HT-29 (cell line): ENCODE data around the gene MYO3B. TPM values are rescaled to one million over a fixed set of nuclear protein-coding genes. Genes with fewer than 3 reads are reported as not detected.
A peak's percentile ranks its signal among the peaks of the same experiment; 100 is the strongest.

Experiments
- DNase-seq: peaks from one replicate; pipeline ENCODE4 v3.0.0-alpha.2; 2015; ENCODE audit warnings: low spot score
- total RNA-seq: library from RNA; depleted of rRNA; stranded (reverse); fragments of >200 nt; shearing (Covaris generic); gene quantifications from 2 replicates; pipeline ENCODE4 v1.2.3, GENCODE V29; 2014; rRNA removed

The MYO3B gene, protein sequence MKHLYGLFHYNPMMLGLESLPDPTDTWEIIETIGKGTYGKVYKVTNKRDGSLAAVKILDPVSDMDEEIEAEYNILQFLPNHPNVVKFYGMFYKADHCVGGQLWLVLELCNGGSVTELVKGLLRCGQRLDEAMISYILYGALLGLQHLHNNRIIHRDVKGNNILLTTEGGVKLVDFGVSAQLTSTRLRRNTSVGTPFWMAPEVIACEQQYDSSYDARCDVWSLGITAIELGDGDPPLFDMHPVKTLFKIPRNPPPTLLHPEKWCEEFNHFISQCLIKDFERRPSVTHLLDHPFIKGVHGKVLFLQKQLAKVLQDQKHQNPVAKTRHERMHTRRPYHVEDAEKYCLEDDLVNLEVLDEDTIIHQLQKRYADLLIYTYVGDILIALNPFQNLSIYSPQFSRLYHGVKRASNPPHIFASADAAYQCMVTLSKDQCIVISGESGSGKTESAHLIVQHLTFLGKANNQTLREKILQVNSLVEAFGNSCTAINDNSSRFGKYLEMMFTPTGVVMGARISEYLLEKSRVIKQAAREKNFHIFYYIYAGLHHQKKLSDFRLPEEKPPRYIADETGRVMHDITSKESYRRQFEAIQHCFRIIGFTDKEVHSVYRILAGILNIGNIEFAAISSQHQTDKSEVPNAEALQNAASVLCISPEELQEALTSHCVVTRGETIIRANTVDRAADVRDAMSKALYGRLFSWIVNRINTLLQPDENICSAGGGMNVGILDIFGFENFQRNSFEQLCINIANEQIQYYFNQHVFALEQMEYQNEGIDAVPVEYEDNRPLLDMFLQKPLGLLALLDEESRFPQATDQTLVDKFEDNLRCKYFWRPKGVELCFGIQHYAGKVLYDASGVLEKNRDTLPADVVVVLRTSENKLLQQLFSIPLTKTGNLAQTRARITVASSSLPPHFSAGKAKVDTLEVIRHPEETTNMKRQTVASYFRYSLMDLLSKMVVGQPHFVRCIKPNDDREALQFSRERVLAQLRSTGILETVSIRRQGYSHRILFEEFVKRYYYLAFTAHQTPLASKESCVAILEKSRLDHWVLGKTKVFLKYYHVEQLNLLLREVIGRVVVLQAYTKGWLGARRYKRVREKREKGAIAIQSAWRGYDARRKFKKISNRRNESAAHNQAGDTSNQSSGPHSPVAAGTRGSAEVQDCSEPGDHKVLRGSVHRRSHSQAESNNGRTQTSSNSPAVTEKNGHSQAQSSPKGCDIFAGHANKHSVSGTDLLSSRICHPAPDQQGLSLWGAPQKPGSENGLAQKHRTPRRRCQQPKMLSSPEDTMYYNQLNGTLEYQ (N-terminal part only)
- not detected in 2 replicates for total RNA-seq

DNA sequence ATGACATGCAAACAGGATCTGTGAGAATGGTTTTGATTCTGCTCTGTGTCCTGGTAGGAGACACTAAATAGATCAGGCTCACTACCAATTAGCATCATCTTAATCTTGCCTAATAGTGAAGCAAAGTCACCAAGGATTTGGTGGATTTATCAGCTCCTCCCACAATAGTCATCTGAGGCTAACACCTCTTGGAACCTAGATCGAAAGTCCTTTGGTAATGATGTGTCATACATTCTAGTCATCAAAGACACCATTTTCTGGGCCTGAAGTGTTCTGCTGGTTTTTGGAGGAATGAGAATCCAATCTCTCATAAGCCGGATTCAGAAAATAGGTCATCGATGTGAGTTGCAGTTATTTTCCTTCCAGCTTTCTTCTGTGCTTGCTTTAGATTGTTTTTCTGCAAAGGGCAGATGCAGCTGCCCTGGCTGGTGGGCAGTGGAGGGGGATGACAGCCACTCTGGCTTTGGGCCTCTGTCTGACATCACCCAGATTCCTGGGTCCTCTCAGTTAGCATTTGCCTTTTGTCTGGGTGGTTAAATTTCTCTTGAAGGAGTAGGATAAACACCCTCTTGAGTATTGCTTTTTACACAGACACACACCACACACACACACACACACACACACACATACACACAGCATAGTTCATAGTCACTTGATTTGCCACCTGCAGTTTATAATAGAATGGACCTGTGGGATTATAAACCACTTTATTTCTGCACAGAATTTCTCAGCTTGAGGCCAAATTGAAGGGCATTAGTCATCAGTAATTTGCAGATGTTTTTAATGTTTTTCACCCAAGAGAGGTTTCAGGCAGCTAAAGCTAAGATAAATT lies at the start of gene MYO3B:
TSS of gene MYO3B (plus strand) at position 198 of the 832 bp plus-strand sequence. CDS start at position 339, 141 bp downstream.
- DNase-seq: no peak

DNA sequence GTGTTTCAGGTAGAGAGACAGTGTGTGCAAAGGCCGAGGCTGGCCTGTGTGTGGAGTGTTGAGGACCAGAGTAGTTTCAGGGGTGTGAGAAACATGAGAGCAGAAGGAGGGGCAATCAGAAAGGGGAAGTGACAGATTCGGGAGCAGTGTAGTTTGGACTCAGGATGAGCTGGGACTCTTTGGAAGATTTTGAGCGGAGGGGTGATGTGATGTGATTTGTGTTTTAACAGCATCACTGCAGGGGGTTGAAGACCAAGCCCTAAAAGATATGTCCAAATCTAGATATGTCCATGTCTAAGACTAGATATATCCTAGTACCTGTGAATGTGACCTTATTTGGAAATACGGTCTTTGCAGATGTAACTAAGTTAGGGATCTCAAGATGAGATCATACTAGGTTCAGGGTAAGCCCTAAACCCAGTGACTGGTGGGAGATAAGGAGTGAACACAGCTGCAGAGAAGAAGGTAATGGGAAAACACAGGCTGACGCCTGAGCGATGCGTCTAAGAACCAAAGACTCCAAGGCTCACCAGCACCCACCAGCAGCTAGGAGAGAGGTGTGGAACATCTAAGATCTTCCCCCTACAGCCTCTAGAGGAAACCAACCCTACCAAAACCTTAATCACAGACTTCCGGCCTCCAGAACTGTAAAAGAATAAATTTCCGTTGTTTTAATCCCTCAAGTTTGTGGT lies 38.5 kb upstream of the MYO3B start:
- DNase-seq: no peak

DNA sequence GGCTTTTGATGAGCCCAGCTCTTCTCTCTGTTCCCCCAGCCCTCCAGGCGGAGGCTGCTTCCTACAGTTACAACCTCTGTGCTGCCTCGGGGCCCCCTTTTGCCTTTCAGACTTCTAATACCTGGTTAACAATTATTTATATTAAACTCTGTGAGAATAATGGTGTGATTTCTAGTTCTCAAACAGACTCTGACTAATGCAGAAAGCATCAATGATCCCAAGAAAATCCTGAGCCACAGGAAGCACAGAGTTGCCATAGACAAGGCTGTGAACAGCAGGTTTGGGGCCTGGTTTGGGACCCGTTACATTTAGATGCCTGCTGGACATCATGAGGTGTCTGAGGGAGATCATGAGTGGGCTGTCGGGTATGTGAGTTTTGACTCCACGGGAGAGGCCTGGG lies 37.4 kb upstream of the MYO3B start:
- DNase-seq: no peak

DNA sequence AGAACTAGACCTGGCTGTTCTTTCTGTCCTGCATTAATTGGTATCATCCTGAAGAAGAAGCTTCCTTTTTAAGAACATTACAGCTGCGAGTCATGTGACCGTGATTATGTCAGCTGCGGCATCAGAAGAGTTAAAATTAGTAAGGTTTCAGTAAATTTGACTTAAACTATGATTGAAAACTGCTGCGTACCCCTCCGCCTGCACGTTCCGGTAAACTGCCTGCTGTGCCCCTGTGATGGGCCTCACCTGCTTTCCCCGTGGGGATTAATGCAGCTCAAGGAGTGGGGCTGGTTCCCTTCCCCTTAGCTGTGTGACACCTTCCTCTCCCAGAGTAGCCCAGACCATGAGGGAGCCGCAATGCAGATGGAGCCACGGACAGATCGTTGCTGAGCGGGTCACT lies 36.1 kb upstream of the MYO3B start:
- no peak for DNase-seq

DNA sequence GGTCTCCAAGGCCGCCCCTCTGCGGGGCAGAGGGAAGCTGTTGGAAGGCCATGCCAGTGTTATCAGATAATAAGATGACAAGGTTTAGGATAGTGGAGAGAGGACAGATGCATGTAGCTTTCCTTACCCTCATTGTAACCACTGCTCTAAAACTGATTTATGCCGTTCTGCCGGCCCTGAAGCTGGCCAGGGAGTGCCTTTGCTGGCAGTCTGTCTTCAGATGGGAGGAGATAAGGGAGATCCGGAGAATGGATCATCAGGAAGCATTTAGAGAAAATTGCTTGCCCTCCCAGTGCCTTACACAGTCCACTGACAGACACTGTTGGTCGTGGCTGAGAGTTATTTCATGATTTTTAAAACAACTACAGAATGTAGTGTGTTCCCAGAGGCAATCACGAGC lies 35.4 kb upstream of the MYO3B start:
- no peak for DNase-seq

DNA sequence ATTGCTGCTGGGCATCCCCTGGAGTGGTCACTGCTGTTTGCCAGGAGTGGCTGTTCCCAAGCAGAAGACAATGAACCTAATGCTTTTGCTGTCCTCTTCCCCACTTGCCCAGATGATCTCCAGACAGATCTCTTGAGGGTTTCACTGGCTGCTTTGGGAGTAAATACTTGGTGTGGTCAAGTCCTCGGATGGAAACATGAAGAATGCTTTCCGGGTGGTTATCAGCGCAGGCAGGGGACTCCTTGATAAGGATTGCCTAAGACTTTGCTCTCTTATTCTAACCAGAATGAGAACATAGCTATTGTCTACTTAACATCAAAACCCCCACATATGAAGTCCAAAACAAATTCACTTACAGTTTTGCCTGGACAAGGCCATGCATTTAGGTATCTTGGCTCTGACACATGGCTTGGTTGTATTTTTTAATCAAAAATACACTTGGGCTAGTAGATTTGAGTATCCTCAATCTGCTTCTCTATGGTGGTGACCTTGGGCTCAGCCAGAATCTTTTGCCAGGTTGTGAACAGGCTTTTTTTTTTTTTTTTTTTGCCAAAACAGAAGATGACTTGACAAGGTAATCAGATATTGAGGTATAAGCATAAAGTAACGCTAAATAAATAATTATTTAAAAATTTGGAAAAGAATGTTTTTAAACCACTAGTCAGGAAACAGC lies 34.8 kb upstream of the MYO3B start:
- DNase-seq: no peak

DNA sequence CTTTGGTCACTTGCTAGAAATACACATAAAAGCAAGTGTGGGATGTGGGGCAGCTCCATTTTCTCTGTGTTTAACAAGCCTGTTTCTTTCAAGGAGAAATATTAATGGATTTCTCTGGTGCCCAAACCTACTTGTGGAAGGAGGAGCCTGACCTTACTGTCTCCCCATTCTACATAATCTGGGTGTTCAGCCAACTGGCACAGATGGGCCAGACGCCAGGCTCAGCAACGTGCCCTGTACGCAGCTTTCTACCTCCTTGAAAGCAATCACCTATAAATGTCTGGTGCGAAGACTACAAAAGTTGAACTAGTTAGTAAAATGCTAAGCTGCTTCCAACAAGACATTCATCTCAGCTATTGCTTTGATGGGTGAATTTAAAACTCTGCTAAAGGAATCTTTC lies 33.2 kb upstream of the MYO3B start:
- DNase-seq: no peak

DNA sequence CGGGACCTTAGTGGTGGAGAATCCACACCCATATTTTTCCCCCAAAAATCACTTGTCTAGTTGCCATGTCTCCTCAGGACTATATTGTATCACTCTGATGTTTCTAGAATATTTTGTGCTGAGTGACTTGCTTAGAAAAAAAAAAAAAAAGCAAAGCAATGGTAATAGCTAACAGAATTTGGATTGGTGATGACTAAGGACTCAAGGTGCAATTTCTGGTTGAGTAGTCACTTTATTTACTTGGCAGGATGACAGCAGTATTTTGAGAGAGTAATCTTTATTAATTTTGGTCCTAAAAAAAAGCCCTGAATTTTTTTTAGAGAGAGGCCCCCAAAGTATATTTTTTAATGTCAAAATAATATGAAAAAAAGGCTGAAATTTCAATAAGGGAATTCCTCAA lies 32.8 kb upstream of the MYO3B start:
- no peak for DNase-seq

DNA sequence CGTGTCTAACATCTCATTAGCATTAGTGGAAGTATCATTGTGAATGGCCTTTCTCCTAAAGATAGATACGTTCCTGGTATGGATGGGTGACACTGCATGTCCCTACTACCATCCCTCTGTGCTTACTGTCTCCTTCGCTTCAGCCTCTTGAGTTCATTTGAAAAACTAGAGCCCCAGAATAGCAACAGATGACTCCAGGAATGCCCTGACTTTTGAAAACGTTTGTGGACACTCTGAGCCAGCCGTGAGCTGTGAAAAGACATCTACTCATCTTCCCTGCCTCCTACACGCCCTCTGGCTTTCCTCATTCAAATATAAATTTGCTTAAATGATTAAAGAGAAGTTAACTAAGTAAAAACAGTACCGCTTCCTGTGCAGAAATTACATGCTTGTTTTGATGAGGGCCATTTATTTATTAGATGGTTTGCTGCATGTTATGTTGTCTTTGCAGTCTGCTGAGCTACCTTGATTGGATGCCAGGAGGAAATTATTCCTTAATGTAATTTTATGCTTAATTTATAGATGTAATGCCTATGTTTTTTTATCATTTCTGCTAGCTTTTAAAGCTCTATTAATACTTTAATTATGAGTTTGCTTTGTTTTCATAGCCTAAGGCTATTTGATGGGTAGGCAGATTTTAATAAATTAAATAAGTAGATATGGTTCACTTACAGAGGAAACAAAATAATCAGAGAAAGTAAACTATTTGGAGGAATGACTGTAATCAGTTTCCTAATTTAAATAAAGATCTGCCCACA lies 32.1 kb upstream of the MYO3B start:
- DNase-seq: no peak

DNA sequence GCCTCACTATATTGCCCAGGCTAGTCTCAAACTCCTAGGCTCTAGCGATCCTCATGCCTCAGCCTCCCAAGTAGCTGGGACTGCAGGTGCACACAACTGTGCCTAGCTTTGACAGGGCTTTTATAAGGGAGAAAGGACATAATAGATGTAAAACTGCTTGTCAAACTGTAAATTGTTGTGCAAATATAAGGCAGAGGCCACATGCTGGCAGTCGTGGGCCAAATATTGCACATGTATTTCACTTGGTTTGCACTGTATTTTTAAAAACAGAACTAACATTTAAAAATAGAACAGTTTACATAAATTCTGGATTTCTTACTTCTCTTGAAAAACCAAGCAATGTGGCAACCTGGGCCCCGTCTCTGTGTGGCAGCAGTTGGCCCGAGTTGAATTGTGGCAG lies 31.2 kb upstream of the MYO3B start:
- no peak for DNase-seq

DNA sequence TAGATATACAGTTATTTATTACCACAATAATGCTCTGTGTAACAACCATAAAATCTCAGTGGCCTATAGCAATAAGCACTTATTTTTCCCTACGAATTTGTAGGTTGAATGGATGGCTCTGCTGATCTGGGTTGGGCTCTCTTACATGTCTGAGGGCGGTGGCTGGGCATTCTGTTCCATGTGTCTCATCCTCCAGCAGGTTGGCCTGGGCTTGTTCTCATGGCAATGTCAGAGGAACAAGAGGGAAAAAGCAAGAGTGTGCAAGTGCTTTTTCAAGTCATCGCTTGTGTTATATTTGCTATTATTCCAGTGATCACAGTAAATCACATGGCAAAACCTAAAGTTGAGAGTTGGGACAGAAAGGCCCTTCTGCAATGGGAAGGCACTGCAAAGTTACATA lies 30.4 kb upstream of the MYO3B start:
- no peak for DNase-seq

DNA sequence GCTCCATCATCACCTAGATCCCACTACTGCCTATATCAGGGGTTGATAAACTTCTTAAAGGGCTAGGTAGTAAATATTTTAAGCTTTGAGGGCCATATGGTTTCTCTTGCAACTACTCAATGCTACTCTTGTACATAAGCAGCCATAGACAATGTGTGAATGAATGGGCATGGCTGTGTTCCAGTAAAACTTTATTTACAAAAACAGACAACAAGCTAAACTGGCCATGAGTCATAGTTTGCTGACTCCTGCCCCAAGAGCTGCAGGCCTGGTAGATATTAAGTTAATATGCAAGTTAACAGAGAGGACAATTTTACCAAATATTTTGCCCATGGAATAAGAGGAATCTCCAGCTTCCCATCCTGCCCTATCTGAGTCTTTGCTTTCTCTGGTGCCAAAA lies 29.8 kb upstream of the MYO3B start:
- DNase-seq: no peak

DNA sequence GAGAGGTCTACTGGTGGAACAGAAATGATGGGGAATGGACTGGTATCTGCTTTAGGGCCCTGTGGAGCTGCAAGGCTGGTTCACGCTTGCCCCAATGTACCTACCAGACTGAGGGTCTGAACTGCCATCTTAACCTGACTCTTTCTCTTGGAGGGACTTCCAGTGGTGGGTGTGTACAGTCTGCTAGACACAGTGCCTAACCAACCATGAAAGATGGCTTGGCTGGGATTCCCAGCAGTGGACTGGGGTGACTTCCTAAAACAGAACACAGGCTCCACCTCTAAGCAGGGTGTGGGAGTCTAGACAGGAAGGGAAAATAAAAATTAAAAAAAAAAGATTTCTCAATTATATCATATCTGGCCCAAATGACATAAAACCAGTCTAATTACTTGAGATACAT lies 25.5 kb upstream of the MYO3B start:
- no peak for DNase-seq

DNA sequence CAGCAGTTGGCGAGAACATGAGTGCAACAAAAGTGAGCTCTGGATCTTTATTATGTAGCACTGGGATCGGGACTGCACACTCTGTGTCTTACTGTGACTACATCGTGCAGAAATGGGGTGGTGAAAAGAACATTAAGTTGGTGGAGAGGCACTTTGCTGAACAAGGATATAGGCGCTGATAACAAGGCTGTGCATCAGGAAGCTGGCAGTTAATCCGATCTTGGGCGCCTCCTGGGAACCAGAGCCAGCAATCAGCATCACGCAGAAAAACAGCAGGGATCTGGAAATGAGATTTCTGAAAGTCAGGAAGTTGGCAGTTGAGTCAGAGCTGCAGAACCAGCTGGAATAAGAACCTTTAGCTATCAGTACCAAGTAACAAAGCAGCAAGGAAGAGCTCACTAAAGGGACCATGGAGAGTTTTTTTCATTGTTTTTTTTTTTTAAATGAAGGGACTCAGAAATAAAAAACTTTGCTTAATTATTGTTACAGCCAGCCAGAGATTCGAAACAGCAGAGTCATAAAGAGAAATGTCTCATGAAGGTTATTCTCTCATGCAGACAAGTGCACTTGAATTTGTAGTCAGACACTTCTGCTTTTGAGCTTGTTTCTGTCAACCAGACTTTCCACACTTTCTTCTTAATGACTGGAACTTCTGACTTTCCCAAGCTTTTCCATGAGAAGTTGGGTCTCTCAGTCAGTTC lies 22.8 kb upstream of the MYO3B start:
- DNase-seq: peak; percentile 38

DNA sequence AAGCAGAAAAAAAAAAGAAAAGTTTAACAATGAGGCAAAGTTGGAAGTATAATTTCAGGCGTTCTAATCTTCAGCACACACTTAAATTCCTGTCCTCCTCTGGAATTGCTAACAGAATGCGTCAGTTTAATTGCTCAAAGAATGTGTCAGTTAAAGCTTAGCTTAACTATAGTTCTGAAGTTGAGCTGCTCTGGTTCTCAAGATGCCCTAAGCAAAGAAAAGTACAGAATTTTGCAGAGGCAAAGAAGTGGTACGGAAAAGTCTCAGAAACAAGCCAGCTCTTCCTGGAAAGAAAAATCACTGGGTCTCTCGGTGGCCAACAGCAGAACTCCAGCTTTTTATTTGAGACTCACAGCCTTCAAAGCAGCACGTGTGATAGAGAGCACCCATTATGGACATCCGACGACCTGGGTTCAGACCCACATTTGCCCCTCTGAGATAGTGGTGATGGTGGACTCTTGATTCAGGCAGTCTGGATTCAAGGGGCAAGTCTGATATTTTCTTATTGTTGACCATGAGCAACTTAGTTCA lies 22.2 kb upstream of the MYO3B start:
- DNase-seq: no peak

DNA sequence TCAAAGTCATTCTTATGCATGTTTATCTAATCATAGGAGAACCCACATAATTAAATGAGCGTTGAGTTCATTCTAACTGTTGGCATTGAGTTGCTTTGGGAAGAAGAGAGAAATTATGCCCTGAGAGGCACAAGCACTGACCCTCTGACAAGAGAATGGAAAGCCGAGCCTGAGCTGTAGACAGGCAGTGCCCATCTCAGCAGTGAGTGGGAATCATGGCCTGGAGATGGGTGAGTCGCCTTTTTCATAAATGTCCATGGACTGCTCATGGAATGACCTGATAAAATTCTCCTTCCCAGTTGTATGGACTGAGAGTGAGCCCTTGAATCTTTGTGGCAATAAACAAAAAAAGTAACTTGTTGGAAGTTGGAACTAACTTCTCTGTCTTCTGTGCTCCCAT lies 21.4 kb upstream of the MYO3B start:
- no peak for DNase-seq

DNA sequence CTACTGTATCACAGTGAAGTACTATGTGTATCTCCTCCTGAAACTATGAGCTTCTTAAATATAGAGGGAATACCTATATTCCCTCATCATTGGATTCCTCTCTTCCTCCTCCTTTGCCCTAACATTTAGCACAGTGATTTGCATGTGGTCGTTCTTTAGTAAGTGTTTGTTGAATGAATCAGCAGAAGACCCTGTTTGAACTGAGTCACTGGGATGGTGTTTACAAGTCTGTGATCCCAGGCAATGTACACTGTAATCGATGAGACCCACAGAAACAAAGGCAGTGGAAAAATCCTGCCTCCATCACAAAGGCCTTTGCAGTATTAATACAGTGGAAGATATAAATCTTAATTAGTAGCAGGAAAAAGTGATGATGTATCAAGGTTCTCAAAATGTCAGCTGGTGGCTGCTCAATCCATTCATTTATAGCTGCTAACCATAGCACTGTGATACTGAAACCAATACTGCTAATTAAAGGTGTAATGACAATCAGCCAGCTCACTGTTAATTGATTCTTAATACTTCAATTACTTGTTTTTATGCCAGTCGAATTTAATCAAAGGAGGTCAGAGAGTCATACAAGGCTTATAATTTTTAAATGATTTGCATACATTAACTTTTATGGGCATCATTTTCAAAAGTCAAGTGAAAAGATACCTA lies 20.8 kb upstream of the MYO3B start:
- DNase-seq: peak; percentile 18

DNA sequence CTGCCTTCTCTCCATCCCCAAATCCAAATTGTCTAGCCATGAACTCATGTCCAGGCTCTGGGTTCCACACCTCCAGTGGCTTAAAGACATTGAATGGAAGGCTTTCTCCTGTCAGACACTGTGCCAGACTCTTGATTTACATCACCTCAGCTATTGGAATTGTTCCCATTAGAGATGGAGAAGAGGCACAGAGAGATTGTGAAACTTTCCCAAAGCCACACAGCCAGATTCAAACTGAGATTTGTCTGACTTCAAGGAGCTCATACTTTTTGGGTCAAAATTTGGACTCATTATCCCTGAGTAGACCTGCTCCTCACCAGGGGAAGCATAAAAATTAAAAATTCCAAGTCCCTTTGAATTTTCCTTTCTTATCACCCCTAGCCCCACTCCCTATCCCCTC lies 18.9 kb upstream of the MYO3B start:
- DNase-seq: no peak
